ENCODE measurements around the gene ZRSR2.

Gene ZRSR2

DNA sequence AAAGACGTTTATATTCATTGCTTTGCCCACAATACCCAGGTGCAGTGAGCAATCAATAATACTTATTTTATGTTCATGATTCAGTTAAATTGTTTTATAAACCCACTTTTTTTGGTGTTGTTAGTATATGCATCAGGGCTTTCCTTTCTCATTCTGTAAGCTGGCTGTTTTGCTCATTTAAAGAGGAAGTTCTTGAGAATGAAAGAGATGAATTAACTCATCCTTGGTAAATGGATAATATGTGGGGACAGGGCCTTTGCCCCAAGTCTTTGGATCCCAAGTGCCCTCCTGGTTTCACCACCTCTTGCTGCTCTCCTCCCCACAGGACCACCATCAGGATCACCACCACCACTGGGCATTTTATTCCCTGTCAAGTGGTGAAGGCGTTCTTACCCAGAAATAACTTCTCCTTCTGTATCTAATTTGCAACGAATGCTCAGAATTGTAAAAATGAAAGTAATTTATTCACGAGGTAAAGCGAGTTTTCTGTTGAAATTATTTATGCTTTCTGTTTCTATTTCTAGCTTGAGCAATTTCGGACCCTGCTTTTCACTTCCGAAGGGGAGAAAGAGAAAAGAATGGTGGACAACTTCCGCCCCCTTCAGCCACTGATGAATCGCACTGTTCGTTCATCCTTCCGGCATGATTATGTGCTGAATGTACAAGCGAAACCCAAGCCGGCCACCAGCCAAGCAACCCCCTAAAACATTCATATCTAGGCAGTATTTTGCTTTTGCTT lies 8.2 kb upstream of the ZRSR2 start:
- ATAC-seq (ENCODE audit: low read depth) (no peak), DNase-seq (ENCODE audit: low spot score) (no peak)
- Histone ChIP-seq H3K9me3 (ENCODE audit: severe bottlenecking) (no peaks in the 10 kb centered on the region), H3K4me1 (ENCODE audit: insufficient read depth, poor library complexity, severe bottlenecking) (no peaks in the 10 kb centered on the region), H3K27me3 (ENCODE audit: insufficient read depth, poor library complexity, severe bottlenecking) (no peaks in the 10 kb centered on the region), H3K4me3 (ENCODE audit: severe bottlenecking) (no peak overlapping the region), H3K36me3 (ENCODE audit: low read depth) (no peaks in the 10 kb centered on the region), H3K27ac (ENCODE audit: poor library complexity, severe bottlenecking) (no peak overlapping the region)
- TF ChIP-seq CTCF (IDR thresholded peaks at IDR 0.05; ENCODE audit: poor library complexity, severe bottlenecking): no peak

GRCh38 chrX:15785176-15785750 lies 5.0 kb upstream of the ZRSR2 start:
- TF ChIP-seq CTCF (IDR thresholded peaks at IDR 0.05; ENCODE audit: poor library complexity, severe bottlenecking): no peak
- Histone ChIP-seq H3K4me3 (ENCODE audit: severe bottlenecking) (no peak overlapping the region), H3K36me3 (ENCODE audit: low read depth) (no peaks in the 10 kb centered on the region), H3K9me3 (ENCODE audit: severe bottlenecking) (no peaks in the 10 kb centered on the region), H3K27me3 (ENCODE audit: insufficient read depth, poor library complexity, severe bottlenecking) (no peaks in the 10 kb centered on the region), H3K27ac (ENCODE audit: poor library complexity, severe bottlenecking) (no peak overlapping the region), H3K4me1 (ENCODE audit: insufficient read depth, poor library complexity, severe bottlenecking) (no peaks in the 10 kb centered on the region)
- no peak for DNase-seq (ENCODE audit: low spot score)
- no peak for ATAC-seq (ENCODE audit: low read depth)

GRCh38 chrX:15786915-15787314 lies 3.4 kb upstream of the ZRSR2 start:
- no peak for ATAC-seq (ENCODE audit: low read depth)
- DNase-seq (ENCODE audit: low spot score): no peak
- no peaks in the 10 kb centered on the region for H3K27me3 ChIP-seq (ENCODE audit: insufficient read depth, poor library complexity, severe bottlenecking)
- H3K27ac ChIP-seq (ENCODE audit: poor library complexity, severe bottlenecking): no peak overlapping the region
- no peaks in the 10 kb centered on the region for H3K9me3 ChIP-seq (ENCODE audit: severe bottlenecking)
- no peaks in the 10 kb centered on the region for H3K36me3 ChIP-seq (ENCODE audit: low read depth)
- no peak overlapping the region for H3K4me3 ChIP-seq (ENCODE audit: severe bottlenecking)
- no peak for TF ChIP-seq CTCF (IDR thresholded peaks at IDR 0.05; ENCODE audit: poor library complexity, severe bottlenecking)
- H3K4me1 ChIP-seq (ENCODE audit: insufficient read depth, poor library complexity, severe bottlenecking): no peaks in the 10 kb centered on the region

GRCh38 chrX:15790769-15791290 lies 546 bp downstream of the ZRSR2 start:
- H3K4me3 ChIP-seq (ENCODE audit: severe bottlenecking): peak overlapping the region; percentile 70
- DNase-seq (ENCODE audit: low spot score) (no peak), ATAC-seq (ENCODE audit: low read depth) (no peak; the same call in 2 of the 3 replicates)
- H3K4me1 ChIP-seq (ENCODE audit: insufficient read depth, poor library complexity, severe bottlenecking): no peaks in the 10 kb centered on the region
- peak overlapping the region; percentile 54 for H3K27ac ChIP-seq (ENCODE audit: poor library complexity, severe bottlenecking)
- no peak for TF ChIP-seq CTCF (IDR thresholded peaks at IDR 0.05; ENCODE audit: poor library complexity, severe bottlenecking)
- no peaks in the 10 kb centered on the region for H3K9me3 ChIP-seq (ENCODE audit: severe bottlenecking)
- H3K27me3 ChIP-seq (ENCODE audit: insufficient read depth, poor library complexity, severe bottlenecking): no peaks in the 10 kb centered on the region
- H3K36me3 ChIP-seq (ENCODE audit: low read depth): no peaks in the 10 kb centered on the region

DNA sequence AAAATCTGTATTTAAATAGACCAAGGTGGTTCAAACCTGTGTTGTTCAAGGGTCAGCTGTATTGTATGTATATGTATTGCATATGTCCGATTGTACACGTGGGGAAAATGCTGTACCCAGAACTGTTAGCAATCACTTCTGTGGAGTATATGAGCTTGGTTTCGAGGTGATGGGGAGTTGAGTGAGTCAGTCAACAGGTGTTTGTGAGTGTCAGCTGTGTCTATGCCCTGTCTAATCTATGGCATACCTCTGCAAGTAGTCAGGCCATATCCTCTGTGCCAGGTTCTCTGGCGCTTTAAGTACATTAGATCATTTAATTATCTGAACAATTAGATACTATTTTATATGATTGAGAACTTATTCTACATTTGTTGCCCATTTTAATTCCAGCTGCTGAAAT lies 7.4 kb downstream of the ZRSR2 start:
- DNase-seq (ENCODE audit: low spot score) (no peak), ATAC-seq (ENCODE audit: low read depth) (peak; percentile 72; the same call in 2 of the 3 replicates)
- no peak overlapping the region for H3K4me3 ChIP-seq (ENCODE audit: severe bottlenecking)
- no peaks in the 10 kb centered on the region for H3K4me1 ChIP-seq (ENCODE audit: insufficient read depth, poor library complexity, severe bottlenecking)
- H3K36me3 ChIP-seq (ENCODE audit: low read depth): no peaks in the 10 kb centered on the region
- no peaks in the 10 kb centered on the region for H3K27me3 ChIP-seq (ENCODE audit: insufficient read depth, poor library complexity, severe bottlenecking)
- H3K27ac ChIP-seq (ENCODE audit: poor library complexity, severe bottlenecking): no peak overlapping the region
- no peak for TF ChIP-seq CTCF (IDR thresholded peaks at IDR 0.05; ENCODE audit: poor library complexity, severe bottlenecking)
- H3K9me3 ChIP-seq (ENCODE audit: severe bottlenecking): no peaks in the 10 kb centered on the region
